ENCODE data around the gene FTO.
A peak's percentile ranks its signal among the peaks of the same experiment; 100 is the strongest.

FTO gene

DNA sequence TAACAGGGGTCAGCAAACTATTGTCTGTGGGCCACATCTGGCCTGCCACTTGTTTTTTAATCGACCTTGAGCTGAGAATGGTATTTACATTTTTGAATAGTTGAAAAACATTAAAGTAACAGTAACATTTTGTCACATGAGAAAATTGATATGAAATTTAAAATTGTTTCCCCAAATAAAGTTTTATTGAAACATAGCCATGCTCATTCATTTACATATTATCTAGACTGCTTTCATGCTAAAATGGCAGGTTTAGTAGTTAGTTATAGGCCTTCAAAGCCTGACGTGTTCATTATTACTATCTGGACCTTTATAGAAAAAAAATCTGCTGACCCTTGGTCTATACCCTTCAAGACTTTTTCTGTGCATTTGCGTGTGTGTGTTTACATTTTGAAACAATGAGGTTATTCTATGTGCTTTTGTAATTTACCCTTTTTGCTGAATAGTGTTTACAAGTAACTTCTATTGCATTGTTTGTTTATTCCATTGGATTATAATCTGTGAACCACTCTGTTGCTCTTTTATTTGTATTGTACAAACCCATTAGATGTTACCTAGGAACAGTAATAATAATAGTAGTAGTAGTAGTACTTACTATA, 37.1 kb downstream of the FTO start:
- no peak for DNase-seq (ENCODE audit: low spot score)
- TF ChIP-seq, protein P1, sequence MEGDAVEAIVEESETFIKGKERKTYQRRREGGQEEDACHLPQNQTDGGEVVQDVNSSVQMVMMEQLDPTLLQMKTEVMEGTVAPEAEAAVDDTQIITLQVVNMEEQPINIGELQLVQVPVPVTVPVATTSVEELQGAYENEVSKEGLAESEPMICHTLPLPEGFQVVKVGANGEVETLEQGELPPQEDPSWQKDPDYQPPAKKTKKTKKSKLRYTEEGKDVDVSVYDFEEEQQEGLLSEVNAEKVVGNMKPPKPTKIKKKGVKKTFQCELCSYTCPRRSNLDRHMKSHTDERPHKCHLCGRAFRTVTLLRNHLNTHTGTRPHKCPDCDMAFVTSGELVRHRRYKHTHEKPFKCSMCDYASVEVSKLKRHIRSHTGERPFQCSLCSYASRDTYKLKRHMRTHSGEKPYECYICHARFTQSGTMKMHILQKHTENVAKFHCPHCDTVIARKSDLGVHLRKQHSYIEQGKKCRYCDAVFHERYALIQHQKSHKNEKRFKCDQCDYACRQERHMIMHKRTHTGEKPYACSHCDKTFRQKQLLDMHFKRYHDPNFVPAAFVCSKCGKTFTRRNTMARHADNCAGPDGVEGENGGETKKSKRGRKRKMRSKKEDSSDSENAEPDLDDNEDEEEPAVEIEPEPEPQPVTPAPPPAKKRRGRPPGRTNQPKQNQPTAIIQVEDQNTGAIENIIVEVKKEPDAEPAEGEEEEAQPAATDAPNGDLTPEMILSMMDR (IDR thresholded peaks at IDR 0.05; ENCODE audit: extremely low read depth, missing control alignments): no peak

DNA sequence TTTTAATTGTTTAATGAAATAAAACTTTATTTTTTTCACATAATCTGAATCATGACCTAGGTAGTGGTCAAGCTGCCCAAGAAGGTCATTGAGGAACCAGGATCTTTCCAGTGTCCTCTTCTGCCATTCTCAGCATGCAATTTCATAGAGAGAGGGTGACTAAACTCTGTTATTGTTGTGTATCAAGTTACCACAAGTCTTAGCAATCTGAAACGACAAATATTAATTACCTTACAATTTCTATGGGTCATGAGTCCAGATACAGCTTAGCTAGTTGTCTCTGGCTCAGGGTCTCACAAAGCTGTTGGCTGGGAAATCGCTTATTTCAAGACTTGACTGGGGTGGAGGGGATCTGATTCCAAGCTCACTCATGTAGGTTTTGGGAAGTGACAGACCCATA, 37.6 kb downstream of the FTO start:
- TF ChIP-seq, protein P1 (IDR thresholded peaks at IDR 0.05; ENCODE audit: extremely low read depth, missing control alignments): no peak

DNA sequence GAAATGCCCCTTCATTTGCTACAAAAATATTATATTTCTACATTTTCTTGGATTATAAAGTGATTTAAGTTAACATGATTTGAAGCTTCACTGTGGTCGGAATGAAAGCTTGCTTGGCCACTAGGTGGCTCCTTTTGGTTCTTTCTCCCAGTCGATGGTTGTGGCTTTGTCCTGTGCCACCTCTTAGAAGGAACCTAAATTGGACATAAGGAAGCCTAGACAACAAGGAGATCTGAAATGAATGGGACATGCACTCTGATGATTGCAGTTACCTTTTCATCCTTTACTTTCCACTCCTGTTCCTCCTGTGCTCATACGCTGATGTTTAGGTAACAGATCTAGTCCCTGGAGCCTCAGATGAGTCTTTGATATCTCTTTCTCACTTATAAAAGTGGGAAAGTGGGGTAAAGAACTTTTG, 39.2 kb downstream of the FTO start:
- DNase-seq (ENCODE audit: low spot score): no peak
- TF ChIP-seq, protein P1 (IDR thresholded peaks at IDR 0.05; ENCODE audit: extremely low read depth, missing control alignments): peak; percentile 38

More for the DNA sequence above, 37.6 kb downstream of the FTO start:
- no peak for DNase-seq (ENCODE audit: low spot score)

DNA sequence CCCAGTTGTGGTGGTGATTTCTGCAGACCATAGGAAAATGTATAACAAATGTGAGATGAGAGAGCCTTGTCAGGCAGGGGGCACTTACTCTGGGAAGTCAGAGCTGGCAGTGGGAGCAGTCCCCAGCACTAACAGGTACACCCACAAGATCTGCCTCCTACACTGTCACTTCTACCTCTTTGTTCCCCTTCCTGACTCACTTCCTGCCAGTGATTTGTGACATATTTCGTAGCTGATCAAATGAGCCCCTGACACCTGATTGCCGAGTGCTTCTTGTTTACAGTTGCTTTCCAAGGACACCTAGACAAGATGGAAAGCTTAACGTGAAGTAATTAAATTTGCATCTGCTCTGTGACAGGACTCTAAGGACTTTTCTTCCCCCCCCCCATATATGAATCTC, 40.5 kb downstream of the FTO start:
- DNase-seq (ENCODE audit: low spot score): peak; percentile 22
- TF ChIP-seq, protein P1 (IDR thresholded peaks at IDR 0.05; ENCODE audit: extremely low read depth, missing control alignments): no peak

DNA sequence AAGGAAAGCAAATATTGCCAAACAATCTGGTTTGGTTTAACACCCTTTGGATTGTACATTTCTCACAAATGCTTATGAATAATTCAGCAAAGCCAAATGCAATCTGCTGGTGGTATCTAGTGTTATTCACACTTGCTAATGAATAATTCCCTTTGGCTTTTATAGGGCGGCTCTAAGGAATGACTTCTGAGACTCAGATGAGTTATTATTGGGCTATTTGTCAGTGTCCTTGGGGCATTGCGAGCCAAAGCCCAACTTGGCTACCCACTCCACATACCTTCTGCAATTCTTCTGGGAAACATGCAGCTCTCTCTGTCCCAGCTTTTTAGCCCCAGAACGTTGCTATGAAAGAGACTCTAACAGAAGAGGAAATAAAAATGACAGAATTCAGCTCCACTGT, 41.1 kb downstream of the FTO start:
- DNase-seq (ENCODE audit: low spot score): no peak

DNA sequence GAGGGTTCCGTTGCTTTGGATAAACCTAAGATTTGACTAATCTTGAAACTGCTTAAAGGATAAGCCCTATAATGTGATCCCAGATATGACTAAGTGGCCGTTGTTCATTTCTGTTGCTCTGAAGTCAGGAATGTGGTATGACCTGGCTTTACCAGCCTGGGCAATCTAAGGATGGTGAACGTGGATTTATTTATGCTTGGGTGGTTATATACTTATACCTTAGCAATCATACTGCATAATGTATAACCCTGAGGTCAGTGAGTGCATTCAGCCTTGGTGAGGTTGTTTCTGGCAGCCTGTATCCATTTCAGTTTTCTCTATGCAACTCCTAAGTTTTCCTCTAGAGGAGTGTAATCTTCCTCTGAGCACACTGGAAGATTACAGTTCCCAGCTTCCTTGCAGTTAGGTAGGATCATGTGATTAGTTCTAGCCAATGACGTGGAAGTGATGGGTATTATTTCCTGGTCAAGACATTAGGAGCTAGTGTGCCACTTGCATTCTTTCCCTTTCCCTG, 41.9 kb downstream of the FTO start:
- DNase-seq (ENCODE audit: low spot score): no peak
- TF ChIP-seq, protein P1 (IDR thresholded peaks at IDR 0.05; ENCODE audit: extremely low read depth, missing control alignments): no peak

More for the DNA sequence above, 41.1 kb downstream of the FTO start:
- TF ChIP-seq, protein P1 (IDR thresholded peaks at IDR 0.05; ENCODE audit: extremely low read depth, missing control alignments): no peak

DNA sequence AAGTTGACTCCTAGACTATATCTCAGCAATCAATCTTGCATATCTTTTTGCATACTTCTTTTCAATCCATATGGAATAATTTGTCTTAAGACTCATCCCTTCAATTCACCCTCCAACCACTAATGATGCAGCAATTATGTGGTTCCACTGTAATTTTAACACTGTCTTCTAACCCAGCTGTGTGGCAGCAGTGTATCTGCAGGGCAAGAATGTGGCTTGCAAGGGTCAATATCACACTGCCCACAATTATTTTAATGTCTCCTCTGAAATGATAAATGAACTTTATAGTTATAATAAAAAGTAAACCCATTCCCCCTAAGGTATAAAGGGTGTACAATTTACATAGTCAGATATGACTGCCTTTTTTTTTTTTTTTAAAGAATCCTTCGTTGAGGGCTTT, 48.6 kb downstream of the FTO start:
- DNase-seq (ENCODE audit: low spot score): no peak
- TF ChIP-seq, protein P1 (IDR thresholded peaks at IDR 0.05; ENCODE audit: extremely low read depth, missing control alignments): no peak

Measured in GM20000 (cell line).